Measurements from ENCODE around the gene ERCC8. TPM values are rescaled to one million over a fixed set of nuclear protein-coding genes. Genes with fewer than 3 reads are reported as not detected.

Gene ERCC8
- total RNA-seq, 1 donor from 2014 or later = 9.8 TPM

- peak; percentile 37 for DNase-seq (ENCODE audit: low spot score)
- Mint-ChIP-seq H3K4me1 (ENCODE audit: low read depth) (peaks cover 12% of the 10 kb centered on the region), H3K4me3 (peak within 1 kb of the TSS; percentile 84), H3K27ac (no peak within 1 kb of the TSS), H3K9me3 (no peaks in the 10 kb centered on the region), H3K27me3 (ENCODE audit: insufficient read depth) (peaks cover 63% of the 10 kb centered on the region), H3K36me3 (ENCODE audit: low read depth) (no peaks in the 10 kb centered on the region)
- intact Hi-C loops (cut with micrococcal nuclease) = loop anchor here (1.0 to 10.0 kb wide), 4 partner anchors 13 to 441 kb away; partner anchors contain the start of gene DEPDC1B
Observed at GRCh38 chr5:60843936-60844905, 100.6 kb downstream of the ERCC8 start, which contains the start of gene ELOVL7. Gene ELOVL7, minus strand, starts transcription at chr5:60844269. Its CDS starts 56,872 bp downstream, at chr5:60787397.

- intact Hi-C loops (cut with micrococcal nuclease) = loop anchor here (5.0 to 10.0 kb wide), 2 partner anchors 166 to 441 kb away; no protein-coding TSS in a partner anchor
- H3K27ac Mint-ChIP-seq = no peak overlapping the region
- no peak for DNase-seq (ENCODE audit: low spot score)
Observed at GRCh38 chr5:60843386-60843935, 101.4 kb downstream of the ERCC8 start.

GRCh38 chr5:60842871-60843385 is 101.9 kb downstream of the ERCC8 start:
- H3K36me3 Mint-ChIP-seq (ENCODE audit: low read depth) = no peaks in the 10 kb centered on the region
- no peak overlapping the region for H3K27ac Mint-ChIP-seq
- intact Hi-C loops (cut with micrococcal nuclease) = loop anchor here (5.0 to 10.0 kb wide), 2 partner anchors 166 to 442 kb away; no protein-coding TSS in a partner anchor
- H3K4me3 Mint-ChIP-seq = peak overlapping the region; percentile 84
- no peak for DNase-seq (ENCODE audit: low spot score)
- H3K4me1 Mint-ChIP-seq (ENCODE audit: low read depth) = peaks cover 12% of the 10 kb centered on the region
- H3K27me3 Mint-ChIP-seq (ENCODE audit: insufficient read depth) = peaks cover 63% of the 10 kb centered on the region
- no peaks in the 10 kb centered on the region for H3K9me3 Mint-ChIP-seq

More at GRCh38 chr5:60843386-60843935, 101.4 kb downstream of the ERCC8 start:
- Mint-ChIP-seq H3K27me3 (ENCODE audit: insufficient read depth) (peaks cover 64% of the 10 kb centered on the region), H3K4me1 (ENCODE audit: low read depth) (peaks cover 12% of the 10 kb centered on the region), H3K9me3 (no peaks in the 10 kb centered on the region), H3K36me3 (ENCODE audit: low read depth) (no peaks in the 10 kb centered on the region), H3K4me3 (peak overlapping the region; percentile 84)

GRCh38 chr5:60841361-60841760 is 103.5 kb downstream of the ERCC8 start:
- peaks cover 12% of the 10 kb centered on the region for H3K4me1 Mint-ChIP-seq (ENCODE audit: low read depth)
- H3K27ac Mint-ChIP-seq = no peak overlapping the region
- no peaks in the 10 kb centered on the region for H3K36me3 Mint-ChIP-seq (ENCODE audit: low read depth)
- intact Hi-C loops (cut with micrococcal nuclease) = loop anchor here (5.0 to 10.0 kb wide), 2 partner anchors 164 to 443 kb away; no protein-coding TSS in a partner anchor
- no peak for DNase-seq (ENCODE audit: low spot score)
- H3K27me3 Mint-ChIP-seq (ENCODE audit: insufficient read depth) = peaks cover 54% of the 10 kb centered on the region
- H3K9me3 Mint-ChIP-seq = no peaks in the 10 kb centered on the region
- H3K4me3 Mint-ChIP-seq = no peak overlapping the region

GRCh38 chr5:60836131-60836530 is 108.7 kb downstream of the ERCC8 start:
- intact Hi-C loops (cut with micrococcal nuclease) = no loop called here
- Mint-ChIP-seq H3K9me3 (no peaks in the 10 kb centered on the region), H3K36me3 (ENCODE audit: low read depth) (no peaks in the 10 kb centered on the region), H3K27me3 (ENCODE audit: insufficient read depth) (peaks cover 16% of the 10 kb centered on the region), H3K27ac (no peak overlapping the region), H3K4me3 (no peak overlapping the region), H3K4me1 (ENCODE audit: low read depth) (no peaks in the 10 kb centered on the region)
- no peak for DNase-seq (ENCODE audit: low spot score)

- no peak overlapping the region for H3K4me3 Mint-ChIP-seq
- no peak for DNase-seq (ENCODE audit: low spot score)
- H3K27ac Mint-ChIP-seq = no peak overlapping the region
- no peaks in the 10 kb centered on the region for H3K36me3 Mint-ChIP-seq (ENCODE audit: low read depth)
- H3K4me1 Mint-ChIP-seq (ENCODE audit: low read depth) = peaks cover 4% of the 10 kb centered on the region
- no peaks in the 10 kb centered on the region for H3K9me3 Mint-ChIP-seq
- intact Hi-C loops (cut with micrococcal nuclease) = no loop called here
- H3K27me3 Mint-ChIP-seq (ENCODE audit: insufficient read depth) = peaks cover 16% of the 10 kb centered on the region
Observed at GRCh38 chr5:60835554-60835953, 109.3 kb downstream of the ERCC8 start.

- no peaks in the 10 kb centered on the region for H3K36me3 Mint-ChIP-seq (ENCODE audit: low read depth)
- H3K27ac Mint-ChIP-seq = no peak overlapping the region
- H3K27me3 Mint-ChIP-seq (ENCODE audit: insufficient read depth) = peaks cover 2% of the 10 kb centered on the region
- peaks cover 16% of the 10 kb centered on the region for H3K4me1 Mint-ChIP-seq (ENCODE audit: low read depth)
- H3K4me3 Mint-ChIP-seq = no peak overlapping the region
- DNase-seq (ENCODE audit: low spot score) = no peak
- intact Hi-C loops (cut with micrococcal nuclease) = no loop called here
- no peaks in the 10 kb centered on the region for H3K9me3 Mint-ChIP-seq
Observed at GRCh38 chr5:60833520-60833919, 111.3 kb downstream of the ERCC8 start.

- Mint-ChIP-seq H3K9me3 (no peaks in the 10 kb centered on the region), H3K4me1 (ENCODE audit: low read depth) (peaks cover 31% of the 10 kb centered on the region), H3K27me3 (ENCODE audit: insufficient read depth) (no peaks in the 10 kb centered on the region), H3K27ac (no peak overlapping the region), H3K4me3 (no peak overlapping the region), H3K36me3 (ENCODE audit: low read depth) (no peaks in the 10 kb centered on the region)
- no peak for DNase-seq (ENCODE audit: low spot score)
- intact Hi-C loops (cut with micrococcal nuclease) = loop anchor here (2.0 kb wide), 1 partner anchor 14 kb away; the partner anchor contains the start of gene ELOVL7
Observed at GRCh38 chr5:60830581-60831127, 114.2 kb downstream of the ERCC8 start.

GRCh38 chr5:60829490-60830266 is 115.2 kb downstream of the ERCC8 start:
- no peak overlapping the region for H3K4me3 Mint-ChIP-seq
- H3K27me3 Mint-ChIP-seq (ENCODE audit: insufficient read depth) = no peaks in the 10 kb centered on the region
- peaks cover 31% of the 10 kb centered on the region for H3K4me1 Mint-ChIP-seq (ENCODE audit: low read depth)
- no peak for DNase-seq (ENCODE audit: low spot score)
- no peaks in the 10 kb centered on the region for H3K9me3 Mint-ChIP-seq
- intact Hi-C loops (cut with micrococcal nuclease) = loop anchor here (2.0 to 10.0 kb wide), 3 partner anchors 15 to 575 kb away; partner anchors contain the start of gene ELOVL7
- no peaks in the 10 kb centered on the region for H3K36me3 Mint-ChIP-seq (ENCODE audit: low read depth)
- H3K27ac Mint-ChIP-seq = peak overlapping the region; percentile 9

- DNase-seq (ENCODE audit: low spot score) = no peak
- H3K36me3 Mint-ChIP-seq (ENCODE audit: low read depth) = no peaks in the 10 kb centered on the region
- no peaks in the 10 kb centered on the region for H3K9me3 Mint-ChIP-seq
- peaks cover 31% of the 10 kb centered on the region for H3K4me1 Mint-ChIP-seq (ENCODE audit: low read depth)
- no peak overlapping the region for H3K4me3 Mint-ChIP-seq
- intact Hi-C loops (cut with micrococcal nuclease) = loop anchor here (5.0 to 10.0 kb wide), 2 partner anchors 130 to 578 kb away; no protein-coding TSS in a partner anchor
- no peaks in the 10 kb centered on the region for H3K27me3 Mint-ChIP-seq (ENCODE audit: insufficient read depth)
- no peak overlapping the region for H3K27ac Mint-ChIP-seq
Observed at GRCh38 chr5:60827201-60827600, 117.7 kb downstream of the ERCC8 start.

GRCh38 chr5:60826653-60827052 is 118.2 kb downstream of the ERCC8 start:
- Mint-ChIP-seq H3K9me3 (no peaks in the 10 kb centered on the region), H3K36me3 (ENCODE audit: low read depth) (no peaks in the 10 kb centered on the region), H3K27me3 (ENCODE audit: insufficient read depth) (no peaks in the 10 kb centered on the region), H3K4me1 (ENCODE audit: low read depth) (peaks cover 31% of the 10 kb centered on the region), H3K27ac (no peak overlapping the region), H3K4me3 (no peak overlapping the region)
- intact Hi-C loops (cut with micrococcal nuclease) = loop anchor here (5.0 to 10.0 kb wide), 2 partner anchors 129 to 578 kb away; no protein-coding TSS in a partner anchor
- no peak for DNase-seq (ENCODE audit: low spot score)
